Nasal cavity respiratory epithelium epithelial cell of viscerocranial mucosa (primary cell): ENCODE measurements around the gene PCDH20. TPM values are rescaled to one million over a fixed set of nuclear protein-coding genes. Genes with fewer than 3 reads are reported as not detected.

Source experiments
- total RNA-seq: library from RNA; depleted of rRNA; stranded (reverse); fragments of >200 nt; gene quantifications from 2 replicates; pipeline ENCODE4 v1.2.3, GENCODE V29; 2014

PCDH20 gene, protein sequence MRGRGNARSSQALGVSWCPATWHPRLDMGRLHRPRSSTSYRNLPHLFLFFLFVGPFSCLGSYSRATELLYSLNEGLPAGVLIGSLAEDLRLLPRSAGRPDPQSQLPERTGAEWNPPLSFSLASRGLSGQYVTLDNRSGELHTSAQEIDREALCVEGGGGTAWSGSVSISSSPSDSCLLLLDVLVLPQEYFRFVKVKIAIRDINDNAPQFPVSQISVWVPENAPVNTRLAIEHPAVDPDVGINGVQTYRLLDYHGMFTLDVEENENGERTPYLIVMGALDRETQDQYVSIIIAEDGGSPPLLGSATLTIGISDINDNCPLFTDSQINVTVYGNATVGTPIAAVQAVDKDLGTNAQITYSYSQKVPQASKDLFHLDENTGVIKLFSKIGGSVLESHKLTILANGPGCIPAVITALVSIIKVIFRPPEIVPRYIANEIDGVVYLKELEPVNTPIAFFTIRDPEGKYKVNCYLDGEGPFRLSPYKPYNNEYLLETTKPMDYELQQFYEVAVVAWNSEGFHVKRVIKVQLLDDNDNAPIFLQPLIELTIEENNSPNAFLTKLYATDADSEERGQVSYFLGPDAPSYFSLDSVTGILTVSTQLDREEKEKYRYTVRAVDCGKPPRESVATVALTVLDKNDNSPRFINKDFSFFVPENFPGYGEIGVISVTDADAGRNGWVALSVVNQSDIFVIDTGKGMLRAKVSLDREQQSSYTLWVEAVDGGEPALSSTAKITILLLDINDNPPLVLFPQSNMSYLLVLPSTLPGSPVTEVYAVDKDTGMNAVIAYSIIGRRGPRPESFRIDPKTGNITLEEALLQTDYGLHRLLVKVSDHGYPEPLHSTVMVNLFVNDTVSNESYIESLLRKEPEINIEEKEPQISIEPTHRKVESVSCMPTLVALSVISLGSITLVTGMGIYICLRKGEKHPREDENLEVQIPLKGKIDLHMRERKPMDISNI
- total RNA-seq = under 0.01 and 0.07 TPM in 2 replicates

DNA sequence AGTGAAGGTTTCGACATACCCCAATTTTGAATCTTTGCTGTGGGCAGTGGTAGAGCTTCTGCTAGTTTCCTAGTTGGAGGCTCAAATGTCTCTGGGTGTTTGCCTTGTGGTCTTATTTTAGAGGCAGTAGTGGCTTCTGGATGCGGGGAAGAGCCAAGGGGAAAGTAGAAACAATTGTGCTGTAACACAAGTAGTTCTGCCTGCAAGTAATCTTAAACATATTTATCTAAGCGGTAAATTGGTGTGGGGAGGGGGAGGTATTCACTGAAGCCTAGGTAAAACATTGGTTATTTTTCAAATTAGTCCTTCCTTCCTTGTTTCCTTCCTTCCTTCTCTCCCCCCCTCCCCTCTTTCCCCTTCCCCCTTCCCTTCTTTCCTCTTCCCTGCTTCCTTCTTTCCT, at the start of gene PCDH20:
Gene PCDH20 (minus strand): TSS at position 101 of the 400 bp plus-strand sequence. CDS start 691 bp downstream, outside the sequence.

